HCT116 (cell line): ENCODE results near the gene GPX4. TPM values are rescaled to one million over a fixed set of nuclear protein-coding genes. Genes with fewer than 3 reads are reported as not detected.

ENCODE experiments used
- ATAC-seq: fragments of 200-7000 bp; cut with Tn5 transposase; 2 replicates; pipeline ENCODE4 v1.9.1; 2020; ENCODE audit warnings: mild to moderate bottlenecking, moderate library complexity
- BruUV-seq: library from RNA; stranded (reverse); fragments of 400-500 nt; replicated peaks from 2 replicates; lab custom pipeline; 2021; lab: Mats Ljungman, UMichigan
- CTCF ChIA-PET: fragments of 300-600 bp; sonication (Branson Sonifier 250); formaldehyde crosslinking; loops from one replicate; lab custom pipeline; 2021; ENCODE audit warnings: antibody characterized with exemption; lab: Charles Lee
- POLR2A ChIA-PET: fragments of 300-600, 350-600 bp; sonication (Branson Sonifier 250); formaldehyde crosslinking; loops from one replicate; lab custom pipeline; 2021; ENCODE audit warnings: antibody characterized with exemption; lab: Charles Lee
- RAD21 ChIA-PET, 2 experiments: fragments of 300-600 bp; sonication (Branson Sonifier 250); formaldehyde crosslinking; loops; one replicate each; lab custom pipeline; 2023; ENCODE audit warnings: low total read pairs in 2 of 2; ENCODE audit not compliant: uncharacterized antibody in 2 of 2, unreplicated experiment in 2 of 2, low non-redundant PET in 1 of 2; lab: Charles Lee
- DNase-seq: peaks from one replicate; pipeline ENCODE4 v3.0.0-alpha.2; 2010; ENCODE audit warnings: low read depth, low spot score
- H2AFZ ChIP-seq: fragments of 200-600 bp; shearing (Covaris generic), sonication (generic); 2 replicates; pipeline ENCODE4 v1.6.1; 2017; ENCODE audit warnings: low read depth, mixed run types, mixed read lengths, antibody characterized with exemption, low read length; ENCODE audit not compliant: poor library complexity, severe bottlenecking
- H3K27ac ChIP-seq: 2 replicates; pipeline ENCODE4 v1.5.1; 2012; ENCODE audit warnings: low read depth, low read length
- H3K27me3 ChIP-seq: fragments of 200-600 bp; sonication (generic); 2 replicates; pipeline ENCODE4 v1.6.1; 2016; ENCODE audit warnings: mixed run types, low read length, mixed read lengths; ENCODE audit not compliant: insufficient read depth
- H3K36me3 ChIP-seq, 2 experiments: fragments of 200-500 bp in 1 of 2; fragments of 200-600 bp in 1 of 2; sonication (Bioruptor generic) in 1 of 2; sonication (generic) in 1 of 2; 2 replicates each; pipeline versions ENCODE4 v1.5.1 to v1.6.1; 2014 to 2016; ENCODE audit warnings: low read length in 2 of 2, inconsistent platforms in 1 of 2, mixed read lengths in 1 of 2, mixed run types in 1 of 2; ENCODE audit not compliant: insufficient read depth in 2 of 2, control insufficient read depth in 1 of 2
- H3K4me1 ChIP-seq, 2 experiments: fragments of 200-600 bp in 1 of 2; sonication (generic) in 1 of 2; 2 replicates each; pipeline versions ENCODE4 v1.5.1 to v1.6.1; 2012 to 2017; ENCODE audit warnings: low read length in 2 of 2, inconsistent platforms in 1 of 2, mild to moderate bottlenecking in 1 of 2, mixed read lengths in 1 of 2, mixed run types in 1 of 2, moderate library complexity in 1 of 2; ENCODE audit not compliant: insufficient read depth in 2 of 2, control insufficient read depth in 1 of 2
- H3K4me2 ChIP-seq: fragments of 200-600 bp; sonication (generic); 2 replicates; pipeline ENCODE4 v1.6.1; 2017; ENCODE audit warnings: mixed run types, low read length, mixed read lengths
- H3K4me3 ChIP-seq, 2 experiments: fragments of 200-600 bp in 1 of 2; sonication (generic) in 1 of 2; replicated peaks in 1 of 2; 2 replicates each; pipeline ENCODE4 v1.5.1; 2011 to 2016; ENCODE audit warnings: low read length in 2 of 2, control low read depth in 1 of 2, low read depth in 1 of 2, mild to moderate bottlenecking in 1 of 2, mixed read lengths in 1 of 2, mixed run types in 1 of 2
- H3K79me2 ChIP-seq: fragments of 200-600 bp; sonication (generic); 2 replicates; pipeline ENCODE4 v1.6.1; 2017; ENCODE audit warnings: mild to moderate bottlenecking, mixed run types, low read length, moderate library complexity, mixed read lengths; ENCODE audit not compliant: insufficient read depth
- H3K9ac ChIP-seq: fragments of 200-600 bp; sonication (generic); 2 replicates; pipeline ENCODE4 v1.6.1; 2016; ENCODE audit warnings: low read length, mixed read lengths
- H3K9me2 ChIP-seq: fragments of 200-600 bp; sonication (generic), shearing (Covaris generic); 2 replicates; pipeline ENCODE4 v1.6.1; 2017; ENCODE audit warnings: mixed run types, mild to moderate bottlenecking, moderate library complexity; ENCODE audit not compliant: insufficient read depth
- H3K9me3 ChIP-seq, 2 experiments: fragments of 200-500 bp in 1 of 2; fragments of 200-600 bp in 1 of 2; sonication (Bioruptor generic) in 1 of 2; sonication (generic) in 1 of 2; 2 replicates each; pipeline ENCODE4 v1.6.1; 2014 to 2017; ENCODE audit warnings: low read length in 2 of 2, mixed read lengths in 2 of 2, inconsistent platforms in 1 of 2, low read depth in 1 of 2, mild to moderate bottlenecking in 1 of 2, mixed run types in 1 of 2, moderate library complexity in 1 of 2; ENCODE audit not compliant: control insufficient read depth in 1 of 2, insufficient read depth in 1 of 2
- H4K20me1 ChIP-seq: fragments of 200-600 bp; sonication (generic), shearing (Covaris generic); 2 replicates; pipeline ENCODE4 v1.6.1; 2017; ENCODE audit warnings: mixed run types, mild to moderate bottlenecking, moderate library complexity; ENCODE audit not compliant: insufficient read depth
- ATF3 ChIP-seq: IDR thresholded peaks from 2 replicates; pipeline ENCODE4 v1.6.1; 2012
- CBX3 ChIP-seq: IDR thresholded peaks from 2 replicates; pipeline ENCODE4 v1.6.1; 2012; ENCODE audit warnings: low read depth
- CEBPB ChIP-seq: IDR thresholded peaks from 2 replicates; pipeline ENCODE4 v1.6.1; 2012; ENCODE audit warnings: low read depth
- EGR1 ChIP-seq: IDR thresholded peaks from 2 replicates; pipeline ENCODE4 v1.6.1; 2012; ENCODE audit warnings: low read depth
- ELF1 ChIP-seq: IDR thresholded peaks from 2 replicates; pipeline ENCODE4 v1.6.1; 2012; ENCODE audit warnings: low read depth, borderline replicate concordance
- EZH2 ChIP-seq: fragments of 200-600 bp; sonication (generic); IDR thresholded peaks from 2 replicates; pipeline ENCODE4 v1.6.1; 2017; ENCODE audit warnings: antibody characterized with exemption, mixed run types
- EZH2phosphoT487 ChIP-seq: fragments of 200-600 bp; IDR thresholded peaks from 2 replicates; pipeline ENCODE4 v1.6.1; 2018; ENCODE audit warnings: antibody characterized with exemption, borderline replicate concordance
- FOSL1 ChIP-seq: IDR thresholded peaks from 2 replicates; pipeline ENCODE4 v1.6.1; 2012; ENCODE audit warnings: low read depth
- JUND ChIP-seq: IDR thresholded peaks from 2 replicates; pipeline ENCODE4 v1.6.1; 2012
- MAX ChIP-seq: IDR thresholded peaks from 2 replicates; pipeline ENCODE4 v1.6.1; 2012
- POLR2A ChIP-seq: IDR thresholded peaks from 2 replicates; pipeline ENCODE4 v1.7.0; 2011; ENCODE audit warnings: borderline replicate concordance; ENCODE audit not compliant: insufficient read depth, insufficient read length; ENCODE audit errors: extremely low read depth
- POLR2AphosphoS5 ChIP-seq: IDR thresholded peaks from 2 replicates; pipeline ENCODE4 v1.6.1; 2011; ENCODE audit warnings: mild to moderate bottlenecking, low read depth, low read length, moderate library complexity
- RAD21 ChIP-seq: IDR thresholded peaks from 2 replicates; pipeline ENCODE4 v1.6.1; 2012; ENCODE audit warnings: low read depth, mild to moderate bottlenecking
- REST ChIP-seq: IDR thresholded peaks from 2 replicates; pipeline ENCODE4 v1.6.1; 2012; ENCODE audit warnings: low read depth
- SIN3A ChIP-seq: IDR thresholded peaks from 2 replicates; pipeline ENCODE4 v1.6.1; 2012; ENCODE audit warnings: low read depth
- SP1 ChIP-seq: IDR thresholded peaks from 2 replicates; pipeline ENCODE4 v1.6.1; 2012; ENCODE audit warnings: low read depth
- SRF ChIP-seq: IDR thresholded peaks from 2 replicates; pipeline ENCODE4 v1.6.1; 2012; ENCODE audit warnings: low read depth
- TCF7L2 ChIP-seq: IDR thresholded peaks from 2 replicates; pipeline ENCODE4 v1.7.0; 2011; ENCODE audit warnings: borderline replicate concordance, inconsistent platforms; ENCODE audit not compliant: insufficient read depth, insufficient read length; ENCODE audit errors: extremely low read depth
- YY1 ChIP-seq: IDR thresholded peaks from 2 replicates; pipeline ENCODE4 v1.6.1; 2011; ENCODE audit warnings: low read length, low read depth, moderate library complexity, mild to moderate bottlenecking; ENCODE audit not compliant: insufficient replicate concordance; ENCODE audit errors: extremely low read depth
- ZFX ChIP-seq: fragments of 450-650 bp; IDR thresholded peaks from 2 replicates; pipeline ENCODE4 v1.6.1; 2017
- ZNF274 ChIP-seq: fragments of 200-500 bp; sonication (Bioruptor generic); IDR thresholded peaks from 2 replicates; pipeline ENCODE4 v1.6.1; 2014; ENCODE audit warnings: mild to moderate bottlenecking, low read depth, low read length, inconsistent platforms
- intact Hi-C: fragments of 100-400 bp; cut with micrococcal nuclease; formaldehyde crosslinking; loops from 2 replicates; pipeline ENCODE4 v1.10.0; 2022
- total RNA-seq: library from RNA; stranded (reverse); gene quantifications from one replicate; pipeline ENCODE4 v1.2.1, GENCODE V29; 2021; ENCODE audit not compliant: unreplicated experiment
- TF ChIP-seq, protein P1 (sequence below): IDR thresholded peaks from 2 replicates; pipeline ENCODE4 v1.6.1; 2011; ENCODE audit warnings: mild to moderate bottlenecking, low read length, moderate library complexity; ENCODE audit not compliant: insufficient replicate concordance; ENCODE audit errors: extremely low read depth

Gene GPX4
- total RNA-seq, 1 experiment from 2014 or later: 481 TPM

GRCh38 chr19:1094978-1095701 is 8.7 kb upstream of the GPX4 start, which contains the start of gene POLR2E:
Gene POLR2E (minus strand): TSS chr19:1095375. CDS start chr19:1095315, 60 bp downstream.
- H3K4me3 ChIP-seq: peak within 1 kb of the TSS; percentile 84 to 98
- peaks cover 47% of the 10 kb centered on the region for H3K79me2 ChIP-seq
- peak; percentile 94 for DNase-seq
- H4K20me1 ChIP-seq: no peaks in the 10 kb centered on the region; the same call in 1 of the 2 replicates
- peak; percentile 97 for ATAC-seq
- BruUV-seq: no TSS peak
- H3K9me3 ChIP-seq: peaks cover 0 to 4% of the 10 kb centered on the region in 2 experiments; a peak in 1 of 4 replicates
- H2AFZ ChIP-seq: no peak within 1 kb of the TSS
- H3K9me2 ChIP-seq: no peaks in the 10 kb centered on the region
- peaks cover 17 to 28% of the 10 kb centered on the region in 2 experiments; a peak in 3 of 4 replicates for H3K36me3 ChIP-seq
- H3K27ac ChIP-seq: peak within 1 kb of the TSS; percentile 68
- RAD21 ChIA-PET: interaction anchor here in 1 of 2 experiments (0.6 kb wide), 1 partner anchor 10 kb away, joined by 6 read pairs; no protein-coding TSS in a partner anchor
- peak within 1 kb of the TSS; percentile 94 for H3K9ac ChIP-seq
- POLR2A ChIA-PET: interaction anchor here (1.7 kb wide), 1 partner anchor 30 kb away, joined by 4 read pairs; no protein-coding TSS in a partner anchor
- H3K4me2 ChIP-seq: peak within 1 kb of the TSS; percentile 96
- CTCF ChIA-PET: no interaction called here
- intact Hi-C loops: no loop called here
- no peaks in the 10 kb centered on the region for H3K27me3 ChIP-seq
- peaks cover 16 to 41% of the 10 kb centered on the region in 2 experiments for H3K4me1 ChIP-seq
- TF ChIP-seq EZH2 (no peak), SRF (no peak), MAX (peak; percentile 54; the same call in 1 of the 2 replicates), ELF1 (no peak; the same call in 1 of the 2 replicates), CBX3 (peak; percentile 69), CEBPB (no peak), EGR1 (no peak; the same call in 1 of the 2 replicates), ZFX (peak; percentile 59; the same call in 1 of the 2 replicates), FOSL1 (no peak), POLR2A (peak; percentile 55), POLR2AphosphoS5 (peak; percentile 89), RAD21 (no peak), YY1 (no peak), TCF7L2 (no peak), ZNF274 (no peak), REST (no peak), JUND (no peak), EZH2phosphoT487 (no peak), ATF3 (no peak), SP1 (peak; percentile 94), SIN3A (peak; percentile 60)
- TF ChIP-seq, protein P1, sequence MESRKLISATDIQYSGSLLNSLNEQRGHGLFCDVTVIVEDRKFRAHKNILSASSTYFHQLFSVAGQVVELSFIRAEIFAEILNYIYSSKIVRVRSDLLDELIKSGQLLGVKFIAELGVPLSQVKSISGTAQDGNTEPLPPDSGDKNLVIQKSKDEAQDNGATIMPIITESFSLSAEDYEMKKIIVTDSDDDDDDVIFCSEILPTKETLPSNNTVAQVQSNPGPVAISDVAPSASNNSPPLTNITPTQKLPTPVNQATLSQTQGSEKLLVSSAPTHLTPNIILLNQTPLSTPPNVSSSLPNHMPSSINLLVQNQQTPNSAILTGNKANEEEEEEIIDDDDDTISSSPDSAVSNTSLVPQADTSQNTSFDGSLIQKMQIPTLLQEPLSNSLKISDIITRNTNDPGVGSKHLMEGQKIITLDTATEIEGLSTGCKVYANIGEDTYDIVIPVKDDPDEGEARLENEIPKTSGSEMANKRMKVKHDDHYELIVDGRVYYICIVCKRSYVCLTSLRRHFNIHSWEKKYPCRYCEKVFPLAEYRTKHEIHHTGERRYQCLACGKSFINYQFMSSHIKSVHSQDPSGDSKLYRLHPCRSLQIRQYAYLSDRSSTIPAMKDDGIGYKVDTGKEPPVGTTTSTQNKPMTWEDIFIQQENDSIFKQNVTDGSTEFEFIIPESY: peak; percentile 98
